D721Med (cell line): ENCODE measurements around the gene SUCLG1.
A peak's percentile ranks its signal among the peaks of the same experiment; 100 is the strongest.
"Not testable (repeated sequence)": the region's sequence is repeated elsewhere in the genome, so short reads cannot be mapped to it uniquely, and the experiment has no call there.

ENCODE experiments used
- DNase-seq: peaks from one replicate; pipeline ENCODE4 v3.0.0; 2011; ENCODE audit warnings: low spot score; ENCODE audit not compliant: insufficient read length
- FAIRE-seq: peaks from 2 replicates; lab custom pipeline; 2011; peaks lifted over from hg19 to GRCh38; lab: Jason Lieb, UNC
- TF ChIP-seq, protein P1 (sequence below): IDR thresholded peaks from 2 replicates; pipeline ENCODE4 v1.5.1; 2012; ENCODE audit warnings: mild to moderate bottlenecking, control low read depth; ENCODE audit not compliant: insufficient read depth; ENCODE audit errors: missing control alignments

Gene SUCLG1

DNA sequence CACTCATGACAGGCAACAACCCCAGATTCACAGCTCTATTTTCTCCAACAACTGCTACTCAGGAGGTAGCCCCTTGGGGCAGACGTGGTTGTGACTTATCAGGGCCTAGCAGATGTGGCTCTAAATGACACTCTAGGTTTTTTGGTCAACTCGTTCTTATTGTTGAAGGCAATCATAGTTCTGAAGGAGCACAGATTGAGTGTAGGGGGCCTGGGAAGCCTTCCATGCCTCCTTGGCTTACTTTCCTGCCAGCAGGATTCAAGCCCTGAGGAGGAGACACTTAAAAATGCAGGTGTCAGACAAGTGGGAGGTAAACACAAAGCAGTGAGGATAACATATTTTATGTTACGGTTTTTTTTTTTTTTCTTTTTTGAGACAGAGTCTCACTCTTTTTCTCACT is 23.5 kb upstream of the SUCLG1 start:
- DNase-seq = no peak
- no peak for FAIRE-seq
- TF ChIP-seq, protein P1, sequence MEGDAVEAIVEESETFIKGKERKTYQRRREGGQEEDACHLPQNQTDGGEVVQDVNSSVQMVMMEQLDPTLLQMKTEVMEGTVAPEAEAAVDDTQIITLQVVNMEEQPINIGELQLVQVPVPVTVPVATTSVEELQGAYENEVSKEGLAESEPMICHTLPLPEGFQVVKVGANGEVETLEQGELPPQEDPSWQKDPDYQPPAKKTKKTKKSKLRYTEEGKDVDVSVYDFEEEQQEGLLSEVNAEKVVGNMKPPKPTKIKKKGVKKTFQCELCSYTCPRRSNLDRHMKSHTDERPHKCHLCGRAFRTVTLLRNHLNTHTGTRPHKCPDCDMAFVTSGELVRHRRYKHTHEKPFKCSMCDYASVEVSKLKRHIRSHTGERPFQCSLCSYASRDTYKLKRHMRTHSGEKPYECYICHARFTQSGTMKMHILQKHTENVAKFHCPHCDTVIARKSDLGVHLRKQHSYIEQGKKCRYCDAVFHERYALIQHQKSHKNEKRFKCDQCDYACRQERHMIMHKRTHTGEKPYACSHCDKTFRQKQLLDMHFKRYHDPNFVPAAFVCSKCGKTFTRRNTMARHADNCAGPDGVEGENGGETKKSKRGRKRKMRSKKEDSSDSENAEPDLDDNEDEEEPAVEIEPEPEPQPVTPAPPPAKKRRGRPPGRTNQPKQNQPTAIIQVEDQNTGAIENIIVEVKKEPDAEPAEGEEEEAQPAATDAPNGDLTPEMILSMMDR = no peak

DNA sequence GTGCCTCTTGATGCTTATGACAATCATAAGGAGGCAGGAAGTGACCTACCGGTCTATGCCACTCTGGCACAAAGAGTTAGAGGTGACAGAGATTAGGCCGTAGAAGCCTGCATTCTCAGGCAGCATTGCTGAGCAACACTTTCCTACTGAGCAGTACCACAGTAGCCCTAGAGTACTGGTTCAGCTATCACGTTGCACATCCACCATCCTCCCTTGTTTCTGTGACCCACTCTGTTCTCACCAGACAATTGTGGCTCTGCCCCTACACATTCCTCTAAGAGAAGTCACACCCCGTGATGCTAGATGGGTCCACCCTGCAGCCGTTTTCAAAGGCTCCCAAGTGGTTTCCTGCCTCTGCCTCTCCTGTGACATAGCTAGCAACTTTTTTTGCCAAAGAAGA is 22.6 kb upstream of the SUCLG1 start:
- DNase-seq = no peak
- no peak for FAIRE-seq
- TF ChIP-seq, protein P1 = no peak

DNA sequence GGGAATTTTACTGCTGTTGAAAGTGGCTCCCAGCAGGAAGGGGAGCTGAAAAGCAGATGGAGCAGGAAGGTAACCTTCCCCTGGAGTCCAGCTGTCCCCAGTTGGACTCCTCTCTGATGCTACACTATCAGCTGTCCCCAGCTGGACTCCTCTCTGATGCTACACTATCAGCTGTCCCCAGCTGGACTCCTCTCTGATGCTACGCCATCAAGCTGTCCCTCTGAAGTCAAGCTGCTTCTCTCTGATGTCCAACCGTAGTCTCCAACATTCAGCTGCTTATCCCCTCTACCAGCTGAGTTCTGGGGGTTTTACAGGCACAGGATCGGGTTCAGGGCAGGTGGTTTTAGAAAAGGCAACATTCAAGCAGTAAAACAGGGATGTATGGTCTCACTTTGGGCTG is 19.8 kb upstream of the SUCLG1 start:
- FAIRE-seq = no peak
- no peak for DNase-seq

DNA sequence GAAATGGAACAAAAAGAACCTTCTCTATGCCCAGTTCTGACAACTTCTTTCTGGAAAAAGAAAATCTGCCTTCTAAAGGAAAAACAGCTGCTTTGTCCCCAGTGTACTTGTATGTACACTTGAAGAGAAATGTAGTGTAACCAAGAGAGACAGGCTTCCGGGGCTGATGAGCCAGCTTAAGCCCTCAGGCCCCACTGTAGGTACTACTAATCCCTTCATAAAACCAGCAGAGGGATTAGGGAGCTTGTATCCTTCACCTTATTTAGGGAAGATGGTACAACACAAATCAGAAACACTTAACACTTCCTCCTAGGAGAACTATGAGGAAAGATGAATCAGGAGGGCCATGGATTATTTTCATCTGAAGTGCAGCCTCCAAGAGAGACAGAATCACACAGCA is 18.8 kb upstream of the SUCLG1 start:
- no peak for FAIRE-seq
- DNase-seq = peak; percentile 20
- TF ChIP-seq, protein P1 = no peak

More for the DNA sequence above, 19.8 kb upstream of the SUCLG1 start:
- TF ChIP-seq, protein P1 = no peak

DNA sequence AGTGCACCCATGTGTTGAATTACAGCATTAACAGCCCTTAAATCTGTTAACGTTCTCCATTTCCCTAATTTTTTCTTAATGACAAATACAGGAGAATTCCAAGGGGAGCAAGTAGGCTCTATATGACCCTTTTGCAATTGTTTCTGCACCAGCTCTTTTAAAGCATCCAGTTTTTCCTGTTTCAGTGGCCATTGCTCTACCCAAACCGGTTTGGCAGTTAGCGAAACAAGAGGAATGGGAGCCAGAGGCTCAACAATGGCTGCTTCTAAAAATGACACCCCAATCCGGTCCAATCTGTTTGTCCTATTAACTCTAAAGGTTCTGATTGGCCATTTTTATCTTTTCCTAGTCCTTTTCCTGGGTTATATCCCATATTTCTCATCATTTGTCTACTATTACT is 15.1 kb upstream of the SUCLG1 start:
- DNase-seq (no peak), FAIRE-seq (no peak)
- TF ChIP-seq, protein P1 = no peak

DNA sequence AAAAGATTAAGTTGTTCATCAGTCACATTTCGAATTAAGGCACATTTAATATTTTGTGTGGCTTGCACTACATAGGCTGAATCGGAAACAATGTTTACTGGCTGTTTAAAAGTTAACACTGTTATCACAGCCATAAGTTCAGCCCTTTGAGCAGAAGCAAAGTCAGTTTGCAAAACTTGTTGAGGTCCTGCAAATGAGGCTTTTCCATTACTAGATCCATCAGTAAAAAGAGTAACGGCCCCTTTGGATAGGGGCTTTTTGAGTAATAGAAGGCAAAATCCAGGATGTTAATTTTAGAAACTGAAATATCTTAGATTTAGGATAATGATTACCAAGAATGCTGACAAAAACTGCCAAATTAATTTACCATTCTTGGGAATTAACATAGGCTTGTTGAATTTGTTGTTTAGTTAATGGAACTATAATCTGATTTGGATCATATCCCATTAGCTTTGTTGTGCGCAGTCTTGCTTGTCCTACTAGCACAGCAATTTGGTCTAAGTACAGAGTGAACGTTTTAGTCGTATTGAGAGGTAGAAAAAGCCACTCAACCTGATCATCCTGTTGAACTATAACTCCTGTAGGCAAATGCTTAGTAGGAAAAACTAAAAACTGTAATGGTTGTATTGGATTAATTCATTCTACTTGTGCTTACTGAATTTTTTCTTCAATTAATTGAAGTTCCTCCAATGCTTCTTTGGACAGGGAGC is 13.9 kb upstream of the SUCLG1 start:
- DNase-seq (no peak), FAIRE-seq (no peak)
- TF ChIP-seq, protein P1 = no peak

DNA sequence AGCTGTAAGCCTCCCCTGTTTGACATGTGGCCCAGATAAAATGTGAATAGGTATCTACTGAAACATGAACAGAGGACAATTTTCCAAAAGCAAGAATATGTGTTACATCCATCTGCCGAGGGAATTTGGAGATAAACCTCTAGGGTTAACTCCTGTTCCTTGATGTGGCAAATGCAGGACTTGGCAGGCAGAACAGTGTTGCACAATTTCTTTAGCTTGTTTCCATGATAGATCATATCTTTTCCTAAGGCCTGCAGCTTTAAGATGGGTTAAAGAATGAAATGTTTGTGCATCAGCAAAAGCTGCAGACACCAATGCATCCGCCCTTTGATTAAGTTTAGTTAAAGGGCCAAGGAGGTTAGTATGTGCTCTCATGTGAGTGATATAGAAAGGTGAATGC is 13.3 kb upstream of the SUCLG1 start:
- FAIRE-seq, DNase-seq: not testable (repeated sequence)
